ENCODE measurements around the gene TMEM134.

Gene TMEM134

DNA sequence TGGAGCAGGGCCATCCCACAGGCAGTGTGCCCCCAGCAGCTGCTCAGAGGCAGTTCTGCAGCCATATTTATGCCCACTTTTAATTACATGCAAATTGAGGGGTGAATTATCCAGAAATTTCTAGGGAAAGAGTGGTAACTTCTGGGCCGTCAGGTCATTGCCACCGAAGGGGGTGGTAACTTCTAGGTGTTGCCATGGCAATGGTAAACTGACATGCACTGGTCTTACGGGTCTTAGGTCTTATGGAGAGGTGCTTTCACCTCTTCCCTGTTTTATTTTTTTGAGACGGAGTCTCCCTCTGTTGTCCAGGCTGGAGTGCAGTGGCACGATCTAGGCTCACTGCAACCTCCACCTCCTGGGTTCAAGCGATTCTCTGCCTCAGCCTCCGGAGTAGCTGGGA, 3.8 kb upstream of the TMEM134 start:
- TF ChIP-seq, protein P1, sequence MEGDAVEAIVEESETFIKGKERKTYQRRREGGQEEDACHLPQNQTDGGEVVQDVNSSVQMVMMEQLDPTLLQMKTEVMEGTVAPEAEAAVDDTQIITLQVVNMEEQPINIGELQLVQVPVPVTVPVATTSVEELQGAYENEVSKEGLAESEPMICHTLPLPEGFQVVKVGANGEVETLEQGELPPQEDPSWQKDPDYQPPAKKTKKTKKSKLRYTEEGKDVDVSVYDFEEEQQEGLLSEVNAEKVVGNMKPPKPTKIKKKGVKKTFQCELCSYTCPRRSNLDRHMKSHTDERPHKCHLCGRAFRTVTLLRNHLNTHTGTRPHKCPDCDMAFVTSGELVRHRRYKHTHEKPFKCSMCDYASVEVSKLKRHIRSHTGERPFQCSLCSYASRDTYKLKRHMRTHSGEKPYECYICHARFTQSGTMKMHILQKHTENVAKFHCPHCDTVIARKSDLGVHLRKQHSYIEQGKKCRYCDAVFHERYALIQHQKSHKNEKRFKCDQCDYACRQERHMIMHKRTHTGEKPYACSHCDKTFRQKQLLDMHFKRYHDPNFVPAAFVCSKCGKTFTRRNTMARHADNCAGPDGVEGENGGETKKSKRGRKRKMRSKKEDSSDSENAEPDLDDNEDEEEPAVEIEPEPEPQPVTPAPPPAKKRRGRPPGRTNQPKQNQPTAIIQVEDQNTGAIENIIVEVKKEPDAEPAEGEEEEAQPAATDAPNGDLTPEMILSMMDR (conservative IDR thresholded peaks at IDR 0.05; ENCODE audit: low read length) = no peak
- H3K4me3 ChIP-seq (ENCODE audit: low read length) = no peak overlapping the region
- no peak for DNase-seq (ENCODE audit: low read depth)

DNA sequence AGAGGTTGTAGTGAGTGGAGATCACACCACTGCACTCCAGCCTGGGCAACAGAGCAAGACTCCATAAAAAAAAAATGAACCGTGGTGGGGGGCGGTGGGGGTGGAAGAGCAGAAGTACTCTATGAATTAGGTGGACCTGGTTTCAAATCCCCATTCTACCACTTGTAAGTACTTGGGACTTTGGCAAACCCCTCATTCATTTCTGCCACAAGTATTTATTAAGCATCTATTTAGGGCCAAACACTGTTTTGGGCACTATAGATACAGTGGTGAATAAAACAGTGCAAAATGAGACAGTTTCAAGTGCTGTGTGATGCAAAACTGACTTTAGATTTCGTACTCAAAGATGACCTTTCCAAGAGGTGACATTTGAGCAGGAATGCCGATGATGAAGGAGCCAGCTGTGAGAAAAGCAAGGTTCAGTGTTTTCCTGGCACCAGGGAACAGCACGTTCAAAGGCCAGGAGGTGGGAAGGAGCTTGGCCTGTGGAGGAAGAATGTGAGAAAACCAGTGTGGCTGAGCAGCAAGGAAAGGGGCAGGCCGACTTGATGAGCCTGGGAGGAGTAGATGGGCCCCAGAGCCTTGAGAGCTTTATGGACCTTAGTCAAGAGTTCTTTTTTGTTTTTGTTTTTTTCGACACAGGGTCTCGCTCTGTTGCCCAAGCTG, 1.4 kb upstream of the TMEM134 start:
- no peak overlapping the region for H3K4me3 ChIP-seq (ENCODE audit: low read length)
- TF ChIP-seq, protein P1 (conservative IDR thresholded peaks at IDR 0.05; ENCODE audit: low read length) = no peak
- DNase-seq (ENCODE audit: low read depth) = no peak

DNA sequence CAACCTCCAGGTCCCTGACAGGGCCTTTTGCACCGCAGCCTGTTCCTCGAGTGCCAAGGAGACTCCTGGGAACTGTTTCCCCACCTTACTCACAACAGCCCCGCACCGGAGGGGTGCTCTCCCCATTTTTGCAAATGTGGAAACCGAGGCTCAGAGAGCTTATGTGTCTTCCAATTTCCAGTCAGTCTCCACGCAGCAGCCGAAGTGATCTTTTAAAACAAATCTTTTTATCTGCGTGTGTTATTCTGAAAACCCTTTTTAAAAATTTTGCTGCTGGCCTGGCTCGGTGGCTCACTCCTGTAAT, 409 bp upstream of the TMEM134 start:
- TF ChIP-seq, protein P1 (conservative IDR thresholded peaks at IDR 0.05; ENCODE audit: low read length) = no peak
- H3K4me3 ChIP-seq (ENCODE audit: low read length) = peak overlapping the region; percentile 76
- DNase-seq (ENCODE audit: low read depth) = no peak

DNA sequence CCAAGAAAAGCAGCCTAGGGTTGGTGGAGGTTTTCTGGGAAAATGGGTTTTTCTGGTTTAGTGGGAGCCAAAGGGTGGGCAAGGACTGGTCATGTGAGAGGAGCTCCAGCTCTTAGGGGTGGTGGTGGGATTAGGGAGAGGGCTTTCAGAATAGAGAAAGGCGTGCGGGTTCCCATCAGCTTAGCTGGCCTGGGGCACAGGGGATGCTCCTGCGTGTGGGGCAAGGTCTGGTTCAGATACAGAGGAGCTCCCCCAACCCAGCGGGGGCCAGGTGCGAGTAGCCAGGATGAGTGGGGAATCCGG, 644 bp downstream of the TMEM134 start:
- peak overlapping the region; percentile 72 for H3K4me3 ChIP-seq (ENCODE audit: low read length)
- DNase-seq (ENCODE audit: low read depth) = no peak
- TF ChIP-seq, protein P1 (conservative IDR thresholded peaks at IDR 0.05; ENCODE audit: low read length) = no peak

DNA sequence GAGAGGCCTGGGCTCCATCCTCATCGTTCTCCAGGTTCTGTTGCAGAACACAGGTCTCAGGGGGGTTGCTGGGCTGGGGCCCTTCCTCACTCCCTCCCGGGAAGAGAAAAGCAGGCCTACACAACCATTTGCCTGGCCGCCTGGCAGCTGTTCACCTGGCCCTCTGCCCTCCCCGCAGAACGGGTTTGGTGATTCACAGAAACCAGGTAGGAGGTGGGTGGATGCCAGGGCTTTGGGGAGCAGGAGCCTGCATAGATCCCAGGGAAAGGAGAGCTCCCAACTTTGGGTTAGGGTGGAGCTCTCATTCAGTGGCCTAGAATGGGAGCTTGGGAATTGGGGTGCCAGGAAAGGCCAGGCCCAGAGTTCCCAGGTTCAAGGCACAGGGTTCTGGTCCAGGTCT, 995 bp downstream of the TMEM134 start:
- TF ChIP-seq, protein P1 (conservative IDR thresholded peaks at IDR 0.05; ENCODE audit: low read length) = no peak
- peak overlapping the region; percentile 72 for H3K4me3 ChIP-seq (ENCODE audit: low read length)
- DNase-seq (ENCODE audit: low read depth) = peak; percentile 3

DNA sequence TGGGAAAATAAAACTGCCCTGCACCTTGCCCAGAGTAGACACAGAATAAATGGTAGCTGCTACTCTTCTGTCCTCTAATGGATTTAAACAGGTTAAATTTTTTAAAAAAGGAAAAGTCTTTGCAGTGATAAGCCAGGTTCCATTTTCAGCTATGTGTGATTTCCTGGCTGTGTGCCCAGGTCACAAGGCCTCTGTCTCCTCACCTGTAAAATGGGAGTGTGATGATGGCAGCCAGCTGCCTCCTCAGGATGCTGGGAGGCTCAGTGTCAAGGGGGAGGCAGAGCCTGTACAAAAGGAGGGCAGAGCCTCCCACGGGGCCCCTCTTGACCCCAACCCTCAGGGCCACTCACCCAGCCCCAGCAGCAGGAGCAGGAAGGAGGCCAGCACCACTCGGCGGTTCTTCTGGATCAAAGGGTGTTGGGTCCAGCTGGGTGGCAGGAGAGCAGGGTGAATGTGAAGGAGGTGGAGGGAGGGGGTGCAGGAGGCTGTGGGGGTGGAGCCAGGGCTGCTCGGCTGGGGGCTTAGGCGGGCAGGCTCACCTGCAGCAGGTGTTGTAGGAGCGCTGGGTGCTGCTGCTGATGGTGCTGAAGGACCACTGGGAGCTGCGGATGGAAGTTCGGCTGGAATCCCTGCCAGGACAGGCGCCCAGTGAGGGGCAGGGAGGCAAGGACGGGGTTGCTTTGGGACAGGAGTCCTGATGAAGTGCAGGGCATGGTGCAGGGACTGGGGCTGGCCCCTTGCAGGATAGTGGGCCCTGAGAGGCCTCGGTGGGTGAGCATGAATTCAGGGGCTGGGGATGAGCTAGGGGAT, 1.9 kb downstream of the TMEM134 start:
- TF ChIP-seq, protein P1 (conservative IDR thresholded peaks at IDR 0.05; ENCODE audit: low read length) = no peak
- H3K4me3 ChIP-seq (ENCODE audit: low read length) = no peak overlapping the region
- DNase-seq (ENCODE audit: low read depth) = no peak

DNA sequence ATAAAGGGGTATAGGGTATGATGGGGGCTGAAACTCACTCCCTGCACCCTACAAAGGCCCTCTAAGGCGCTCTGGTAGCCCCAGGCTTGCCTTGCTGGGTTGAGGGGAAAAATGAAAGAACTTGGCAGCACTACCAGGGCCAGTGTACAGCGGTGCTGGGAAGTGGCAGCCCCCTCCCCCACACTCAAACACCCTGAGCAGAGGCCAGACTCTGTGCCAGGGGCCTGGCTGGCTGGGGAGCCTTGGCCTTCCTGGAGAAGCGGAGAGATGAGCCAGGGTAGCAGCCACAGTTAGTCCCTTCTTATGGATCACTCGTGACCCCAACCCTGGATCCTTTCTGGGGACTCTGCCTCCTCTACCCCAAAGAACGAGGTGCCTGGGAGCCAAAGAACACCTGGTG, 2.7 kb downstream of the TMEM134 start:
- no peak for DNase-seq (ENCODE audit: low read depth)
- TF ChIP-seq, protein P1 (conservative IDR thresholded peaks at IDR 0.05; ENCODE audit: low read length) = no peak
- no peak overlapping the region for H3K4me3 ChIP-seq (ENCODE audit: low read length)

DNA sequence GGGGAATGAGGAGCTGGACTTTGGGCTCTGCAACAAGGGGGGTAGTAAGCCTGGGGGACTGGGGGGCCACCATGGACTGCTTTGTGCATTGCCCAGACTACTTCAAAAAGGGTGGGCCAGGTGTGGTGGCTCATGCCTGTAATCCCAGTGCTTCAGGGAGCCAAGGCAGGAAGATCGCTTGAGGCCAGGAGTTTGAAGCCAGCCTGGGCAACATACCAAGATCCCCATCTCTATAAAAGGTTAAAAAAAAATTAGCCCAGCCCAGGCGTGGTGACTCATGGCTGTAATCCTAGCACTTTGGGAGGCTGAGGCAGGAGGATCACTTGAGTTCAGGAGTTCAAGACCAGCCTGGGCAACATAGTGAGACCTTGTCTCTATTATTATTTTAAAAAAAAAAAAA, 3.5 kb downstream of the TMEM134 start:
- peak; percentile 11 for DNase-seq (ENCODE audit: low read depth)
- peak overlapping the region; percentile 70; the same call in 1 of the 2 replicates for H3K4me3 ChIP-seq (ENCODE audit: low read length)

All from AG10803 (cell line).